CD4-positive, CD25-positive, alpha-beta regulatory T cell (primary cell): ENCODE results near the gene GOLGA8B. TPM values are rescaled to one million over a fixed set of nuclear protein-coding genes. Genes with fewer than 3 reads are reported as not detected.
"Not testable (repeated sequence)": the region's sequence is repeated elsewhere in the genome, so short reads cannot be mapped to it uniquely, and the experiment has no call there.

Experiments used
- ATAC-seq, 2 donors: fragments of 150-1000 bp; cut with Tn5 transposase; one replicate each; pipeline ENCODE4 v1.10.0; 2021; ENCODE audit warnings: low read depth in 2 of 2, moderate number of reproducible peaks in 2 of 2, moderate library complexity in 1 of 2
- DNase-seq, 3 donors: peaks; one replicate each; pipeline versions ENCODE4 v3.0.0 to v3.0.0-alpha.2; 2012 to 2022; ENCODE audit warnings: mixed read lengths in 1 of 3
- H3K27ac ChIP-seq: one replicate; pipeline ENCODE4 v1.7.0; 2013; ENCODE audit warnings: mild to moderate bottlenecking, low read length; ENCODE audit not compliant: insufficient read depth, poor library complexity, severe bottlenecking
- H3K27me3 ChIP-seq: one replicate; pipeline ENCODE4 v1.7.0; 2013; ENCODE audit warnings: low read length; ENCODE audit not compliant: control insufficient read depth, insufficient read depth
- H3K36me3 ChIP-seq: one replicate; pipeline ENCODE4 v1.7.0; 2013; ENCODE audit warnings: mild to moderate bottlenecking, low read length, moderate library complexity; ENCODE audit not compliant: control insufficient read depth, insufficient read depth
- H3K4me1 ChIP-seq: 2 replicates; pipeline ENCODE4 v1.7.0; 2013; ENCODE audit warnings: mild to moderate bottlenecking, low read length; ENCODE audit not compliant: insufficient read depth, control insufficient read depth, poor library complexity, severe bottlenecking
- H3K4me3 ChIP-seq: one replicate; pipeline ENCODE4 v1.7.0; 2013; ENCODE audit warnings: low read depth, mild to moderate bottlenecking, low read length, moderate library complexity
- H3K9me3 ChIP-seq, 2 experiments: 1 replicate in 1 of 2; 2 replicates in 1 of 2; pipeline ENCODE4 v1.7.0; 2013; ENCODE audit warnings: low read length in 2 of 2, mild to moderate bottlenecking in 1 of 2, moderate library complexity in 1 of 2; ENCODE audit not compliant: control insufficient read depth in 2 of 2
- H3K27ac Mint-ChIP-seq, 3 donors: one replicate each; pipeline ENCODE4 v1.8.0; 2020 to 2022; ENCODE audit warnings: mild to moderate bottlenecking in 3 of 3, mixed read lengths in 3 of 3, moderate library complexity in 2 of 3
- H3K27me3 Mint-ChIP-seq: one replicate; pipeline ENCODE4 v1.8.0; 2022; ENCODE audit warnings: mild to moderate bottlenecking, mixed read lengths
- H3K36me3 Mint-ChIP-seq: one replicate; pipeline ENCODE4 v1.8.0; 2020; ENCODE audit warnings: mixed read lengths
- H3K4me1 Mint-ChIP-seq, 4 donors: one replicate each; pipeline ENCODE4 v1.8.0; 2020 to 2022; ENCODE audit warnings: mixed read lengths in 4 of 4, mild to moderate bottlenecking in 1 of 4
- H3K4me3 Mint-ChIP-seq, 4 donors: one replicate each; pipeline ENCODE4 v1.8.0; 2020 to 2022; ENCODE audit warnings: mild to moderate bottlenecking in 4 of 4, mixed read lengths in 4 of 4, moderate library complexity in 3 of 4
- H3K9me3 Mint-ChIP-seq, 7 donors: one replicate each; pipeline ENCODE4 v1.8.0; 2020 to 2022; ENCODE audit warnings: mixed read lengths in 7 of 7, mild to moderate bottlenecking in 3 of 7, moderate library complexity in 2 of 7
- polyA plus RNA-seq, 4 donors: library from polyadenylated mRNA; unstranded; fragments of 300-500 nt; fragmentation: Illumina TruSeq; gene quantifications; one replicate each; pipeline ENCODE4 v1.2.3, GENCODE V29; 2021
- total RNA-seq: library from RNA; stranded (reverse); gene quantifications from one replicate; pipeline ENCODE4 v1.2.3, GENCODE V29; 2022

The GOLGA8B gene
- total and polyA plus RNA-seq, 5 donors from 2014 or later, result 5.1 to 545 (median 12.6) TPM

DNA sequence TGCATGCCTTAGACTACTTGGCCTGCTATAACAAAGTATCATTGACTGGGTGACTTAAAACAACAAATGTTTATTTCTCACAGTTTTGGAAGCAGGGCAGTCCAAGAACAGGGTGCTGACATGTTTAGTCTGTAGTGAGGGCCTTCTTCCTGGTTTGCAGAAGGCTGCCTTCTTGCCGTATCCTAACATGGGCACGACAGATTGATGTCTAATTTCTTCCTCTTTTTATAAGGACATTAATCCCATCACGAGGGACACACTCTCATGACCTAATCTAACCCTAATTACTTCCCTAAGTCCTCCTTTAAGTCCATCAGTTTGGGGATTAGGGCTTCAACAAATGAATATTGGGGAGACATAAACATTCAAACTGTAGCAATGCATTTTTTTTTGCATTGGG is 10.9 kb upstream of the GOLGA8B start:
- H3K9me3 ChIP-seq, result no peaks in the 10 kb centered on the region
- peaks cover 52% of the 10 kb centered on the region for H3K27me3 Mint-ChIP-seq
- H3K4me1 ChIP-seq, result no peaks in the 10 kb centered on the region
- peaks cover 6% of the 10 kb centered on the region for H3K27me3 ChIP-seq
- H3K36me3 ChIP-seq, result no peaks in the 10 kb centered on the region
- no peaks in the 10 kb centered on the region for H3K4me1 Mint-ChIP-seq
- H3K36me3 Mint-ChIP-seq, result no peaks in the 10 kb centered on the region
- H3K27ac ChIP-seq, result no peak overlapping the region
- H3K4me3 Mint-ChIP-seq, result no peak overlapping the region
- H3K4me3 ChIP-seq, result no peak overlapping the region
- ATAC-seq (no peak), DNase-seq (no peak)
- no peak overlapping the region for H3K27ac Mint-ChIP-seq
- peaks cover 0 to 3% (median 0%) of the 10 kb centered on the region in 7 donors for H3K9me3 Mint-ChIP-seq

DNA sequence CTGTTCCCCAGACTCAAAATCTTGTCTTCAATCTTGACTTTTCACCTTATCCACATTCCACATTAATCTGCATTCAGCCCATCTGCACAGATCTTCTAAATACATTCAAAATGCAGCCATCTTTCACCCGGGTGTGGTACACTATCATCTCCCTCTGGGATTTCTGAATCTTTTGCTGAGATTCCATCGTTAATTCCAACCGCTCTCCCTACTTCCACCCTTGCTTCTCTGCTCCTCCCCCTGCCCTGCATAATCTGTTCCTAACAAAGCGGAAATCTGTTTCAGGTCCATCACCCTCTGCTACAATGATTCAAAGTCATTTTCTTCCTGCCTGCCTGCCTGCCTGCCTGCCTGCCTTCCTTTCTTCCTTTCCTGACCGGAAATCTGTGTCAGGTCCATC is 7.9 kb upstream of the GOLGA8B start:
- no peak for ATAC-seq
- Histone ChIP-seq H3K9me3 (no peaks in the 10 kb centered on the region), H3K36me3 (no peaks in the 10 kb centered on the region), H3K27ac (no peak overlapping the region), H3K27me3 (no peaks in the 10 kb centered on the region), H3K4me3 (no peak overlapping the region), H3K4me1 (peaks cover 3% of the 10 kb centered on the region)
- no peak overlapping the region for H3K4me3 Mint-ChIP-seq
- H3K27ac Mint-ChIP-seq, result no peak overlapping the region
- no peaks in the 10 kb centered on the region for H3K36me3 Mint-ChIP-seq
- peaks cover 4 to 8% (median 6%) of the 10 kb centered on the region in 4 donors for H3K4me1 Mint-ChIP-seq
- peaks cover 41% of the 10 kb centered on the region for H3K27me3 Mint-ChIP-seq
- no peaks in the 10 kb centered on the region for H3K9me3 Mint-ChIP-seq
- no peak for DNase-seq

DNA sequence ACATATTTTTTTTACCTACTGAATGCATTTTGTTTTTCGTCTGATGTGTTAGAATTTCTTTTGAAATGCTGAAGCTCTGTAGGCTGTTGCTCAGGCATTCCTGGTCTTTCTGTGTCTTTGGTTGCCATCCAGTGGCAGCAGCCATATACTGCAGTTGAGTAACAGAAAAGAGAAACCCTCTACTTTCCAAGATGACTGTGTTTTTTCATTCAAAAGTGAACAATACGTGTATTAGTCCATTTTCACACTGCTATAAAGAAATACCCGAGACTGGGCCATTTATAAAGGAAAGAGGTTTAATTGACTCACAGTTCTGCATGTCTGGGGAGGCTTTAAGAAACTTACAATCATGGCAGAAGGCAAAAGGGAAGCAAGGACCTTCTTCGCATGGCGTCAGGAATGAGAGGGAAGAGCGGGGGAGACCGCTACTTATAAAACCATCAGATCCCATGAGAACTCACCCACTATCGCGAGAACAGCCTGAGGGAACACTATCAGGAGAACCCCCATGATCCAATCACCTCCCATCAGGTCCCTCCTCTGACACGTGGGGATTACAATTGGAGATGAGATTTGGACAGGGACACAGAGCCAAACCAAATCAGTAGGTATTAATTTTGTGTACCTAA is 4.7 kb upstream of the GOLGA8B start:
- H3K4me3 Mint-ChIP-seq, result peak overlapping the region; percentile 4 to 79 (median 67)
- no peaks in the 10 kb centered on the region for H3K36me3 ChIP-seq
- no peaks in the 10 kb centered on the region for H3K27me3 ChIP-seq
- H3K27ac ChIP-seq, result no peak overlapping the region
- H3K27ac Mint-ChIP-seq, result peak overlapping the region; percentile 28 to 70 (median 58)
- peak; percentile 45 to 80 (median 73) for DNase-seq
- no peaks in the 10 kb centered on the region for H3K36me3 Mint-ChIP-seq
- H3K4me1 Mint-ChIP-seq, result peaks cover 5 to 17% (median 10%) of the 10 kb centered on the region in 4 donors
- no peaks in the 10 kb centered on the region for H3K9me3 Mint-ChIP-seq
- peak overlapping the region; percentile 45 for H3K4me3 ChIP-seq
- peak; percentile 58 to 60 for ATAC-seq
- H3K9me3 ChIP-seq, result no peaks in the 10 kb centered on the region
- H3K27me3 Mint-ChIP-seq, result peaks cover 42% of the 10 kb centered on the region
- H3K4me1 ChIP-seq, result peaks cover 11% of the 10 kb centered on the region

DNA sequence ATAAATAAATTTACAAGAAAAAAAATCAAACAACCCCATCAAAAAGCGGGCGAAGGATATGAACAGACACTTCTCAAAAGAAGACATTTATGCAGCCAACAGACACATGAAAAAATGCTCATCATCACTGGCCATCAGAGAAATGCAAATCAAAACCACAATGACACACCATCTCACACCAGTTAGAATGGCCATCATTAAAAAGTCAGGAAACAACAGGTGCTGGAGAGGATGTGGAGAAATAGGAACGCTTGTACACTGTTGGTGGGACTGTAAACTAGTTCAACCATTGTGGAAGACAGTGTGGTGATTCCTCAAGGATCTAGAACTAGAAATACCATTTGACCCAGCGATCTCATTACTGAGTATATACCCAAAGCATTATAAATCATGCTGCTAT is 2.5 kb upstream of the GOLGA8B start:
- Mint-ChIP-seq H3K27me3 (peaks cover 23% of the 10 kb centered on the region), H3K4me1 (peaks cover 5 to 32% (median 22%) of the 10 kb centered on the region in 4 donors), H3K4me3 (peak overlapping the region in 2 of 4 donors; percentile 77 to 94)
- not testable (repeated sequence) for ATAC-seq, H3K27me3 ChIP-seq, H3K27ac ChIP-seq, H3K4me3 ChIP-seq, H3K27ac Mint-ChIP-seq, H3K36me3 Mint-ChIP-seq, H3K9me3 Mint-ChIP-seq, DNase-seq, H3K36me3 ChIP-seq, H3K9me3 ChIP-seq
- H3K4me1 ChIP-seq, result peaks cover 29% of the 10 kb centered on the region

DNA sequence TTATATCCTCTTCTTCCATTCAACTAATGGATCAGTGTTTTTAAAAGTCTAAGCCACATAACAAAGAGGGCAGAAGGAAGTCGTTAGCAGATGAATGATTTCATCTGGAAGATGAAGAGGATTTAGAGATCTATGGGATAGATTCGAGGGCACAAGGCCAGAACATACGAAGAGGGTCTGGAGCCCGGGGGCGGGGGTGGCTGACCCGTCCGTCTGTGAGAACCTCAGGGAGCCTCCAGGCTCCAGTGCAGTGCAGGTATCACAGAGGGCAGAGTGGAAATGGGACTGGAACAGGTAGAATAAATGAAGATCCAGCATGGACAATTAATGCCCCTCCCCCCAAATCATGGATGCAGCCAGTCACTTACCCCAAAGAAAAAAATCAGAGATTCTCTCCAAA is 1.5 kb upstream of the GOLGA8B start:
- H3K27ac Mint-ChIP-seq, result no peak overlapping the region
- no peak for DNase-seq

DNA sequence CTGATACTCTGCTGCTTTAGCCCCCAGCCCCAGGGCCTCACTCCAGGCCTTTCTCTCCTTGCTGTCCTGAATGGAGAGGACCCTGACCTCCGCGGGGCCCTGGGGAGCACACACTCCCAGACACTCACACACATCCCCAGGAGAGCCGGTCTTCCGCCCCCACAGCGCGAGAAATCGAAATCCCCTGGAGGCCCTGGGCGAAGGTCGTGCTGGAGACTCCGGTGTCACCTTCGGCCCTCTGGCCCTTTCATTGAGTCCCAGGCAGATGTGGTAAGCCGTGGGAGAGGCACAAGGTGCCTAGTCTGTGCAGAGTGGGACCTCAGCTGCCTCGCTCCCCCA is 848 bp upstream of the GOLGA8B start:
- no peak overlapping the region for H3K27ac ChIP-seq
- H3K4me3 Mint-ChIP-seq, result peak overlapping the region; percentile 90 to 94 (median 92)

More for the DNA sequence above, 1.5 kb upstream of the GOLGA8B start:
- peak overlapping the region; percentile 63 to 94 (median 70) for H3K4me3 Mint-ChIP-seq
- H3K36me3 ChIP-seq, result no peaks in the 10 kb centered on the region
- H3K4me1 Mint-ChIP-seq, result peaks cover 5 to 34% (median 26%) of the 10 kb centered on the region in 4 donors
- H3K9me3 ChIP-seq, result no peaks in the 10 kb centered on the region
- H3K27ac ChIP-seq, result no peak overlapping the region
- H3K4me3 ChIP-seq, result no peak overlapping the region
- H3K36me3 Mint-ChIP-seq, result peaks cover 1% of the 10 kb centered on the region
- no peaks in the 10 kb centered on the region for H3K27me3 ChIP-seq
- H3K9me3 Mint-ChIP-seq, result no peaks in the 10 kb centered on the region
- peaks cover 17% of the 10 kb centered on the region for H3K27me3 Mint-ChIP-seq
- ATAC-seq, result no peak
- peaks cover 29% of the 10 kb centered on the region for H3K4me1 ChIP-seq

DNA sequence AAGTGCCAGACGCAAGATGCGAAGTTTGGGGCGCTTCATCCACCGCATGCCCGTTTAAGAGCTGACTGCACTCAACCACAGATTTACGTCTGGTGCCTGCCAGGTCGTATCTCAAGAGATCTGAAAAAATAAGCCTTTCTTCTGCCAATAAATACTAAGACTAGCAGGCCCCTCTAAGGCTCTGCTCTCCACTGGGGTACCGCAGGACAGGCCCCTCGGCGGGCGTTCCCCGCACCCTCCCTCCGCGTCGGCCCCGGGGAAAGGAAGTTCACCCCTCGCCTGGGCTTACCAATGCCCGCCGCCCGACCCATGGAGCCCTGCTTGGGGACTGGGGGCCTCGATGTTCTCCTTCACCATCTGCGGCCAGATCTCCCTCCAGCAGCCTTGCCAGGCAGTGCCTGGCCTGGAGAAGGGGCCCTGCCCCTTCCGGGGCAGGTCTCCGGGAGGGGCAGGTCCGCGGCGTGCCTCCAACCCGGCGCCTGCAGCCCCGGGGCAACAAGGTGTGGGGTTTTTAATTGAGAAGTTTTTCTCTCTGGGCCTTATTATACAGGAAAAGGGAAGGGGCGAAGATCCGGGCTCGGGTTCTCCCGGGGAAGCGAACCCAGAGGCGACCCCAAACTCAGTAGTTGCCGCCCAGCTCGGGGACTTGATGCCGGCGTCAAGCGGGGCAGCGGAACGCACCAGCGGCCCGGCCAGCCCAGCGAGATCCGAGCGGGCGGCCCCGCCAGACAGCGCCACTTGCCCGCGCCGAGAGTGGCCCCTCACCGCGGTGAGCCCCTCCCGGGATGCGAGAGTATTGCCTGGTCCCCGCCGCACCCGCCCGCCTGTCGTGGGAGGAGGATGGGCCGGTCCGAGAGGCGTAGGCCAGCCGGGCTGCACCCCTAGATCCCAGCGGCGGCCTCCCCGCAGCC is 735 bp downstream of the GOLGA8B start:
- H3K4me1 Mint-ChIP-seq, result peaks cover 13 to 49% (median 40%) of the 10 kb centered on the region in 4 donors
- peak overlapping the region; percentile 75 for H3K4me3 ChIP-seq
- H3K9me3 Mint-ChIP-seq, result no peaks in the 10 kb centered on the region
- H3K36me3 ChIP-seq, result no peaks in the 10 kb centered on the region
- H3K9me3 ChIP-seq, result no peaks in the 10 kb centered on the region
- H3K36me3 Mint-ChIP-seq, result peaks cover 10% of the 10 kb centered on the region
- peak; percentile 24 to 66 (median 37) for DNase-seq
- H3K4me1 ChIP-seq, result peaks cover 29% of the 10 kb centered on the region
- H3K27me3 Mint-ChIP-seq, result peaks cover 8% of the 10 kb centered on the region
- no peaks in the 10 kb centered on the region for H3K27me3 ChIP-seq
- H3K27ac Mint-ChIP-seq, result peak overlapping the region; percentile 63 to 73 (median 71)
- peak; percentile 14 to 15 for ATAC-seq
- peak overlapping the region; percentile 65 for H3K27ac ChIP-seq
- peak overlapping the region; percentile 87 to 95 (median 90) for H3K4me3 Mint-ChIP-seq

More for the DNA sequence above, 848 bp upstream of the GOLGA8B start:
- peaks cover 5 to 40% (median 31%) of the 10 kb centered on the region in 4 donors for H3K4me1 Mint-ChIP-seq
- no peak for DNase-seq
- no peaks in the 10 kb centered on the region for H3K9me3 Mint-ChIP-seq
- H3K36me3 Mint-ChIP-seq, result peaks cover 6% of the 10 kb centered on the region
- peak overlapping the region; percentile 41 to 74 (median 51) for H3K27ac Mint-ChIP-seq
- Histone ChIP-seq H3K36me3 (no peaks in the 10 kb centered on the region), H3K27me3 (no peaks in the 10 kb centered on the region), H3K4me3 (peak overlapping the region; percentile 44), H3K9me3 (no peaks in the 10 kb centered on the region), H3K4me1 (peaks cover 29% of the 10 kb centered on the region)
- no peak for ATAC-seq
- peaks cover 17% of the 10 kb centered on the region for H3K27me3 Mint-ChIP-seq
